ENCODE measurements around the gene FGF3.

FGF3 gene

GRCh38 chr11:69822676-69823494 is 3.7 kb upstream of the FGF3 start:
- no peak for DNase-seq

GRCh38 chr11:69821511-69822040 is 2.4 kb upstream of the FGF3 start:
- no peak for DNase-seq

GRCh38 chr11:69820441-69820840 is 1.2 kb upstream of the FGF3 start:
- DNase-seq, result no peak

- no peak for DNase-seq
Observed at GRCh38 chr11:69819541-69820070, 390 bp upstream of the FGF3 start.

- DNase-seq, result no peak
Observed at GRCh38 chr11:69818231-69818602, 999 bp downstream of the FGF3 start.

- no peak for DNase-seq
Observed at GRCh38 chr11:69817265-69818230, 1.7 kb downstream of the FGF3 start.

GRCh38 chr11:69816671-69817070 is 2.5 kb downstream of the FGF3 start:
- no peak for DNase-seq

- DNase-seq, result no peak
Observed at GRCh38 chr11:69815973-69816372, 3.2 kb downstream of the FGF3 start.

- DNase-seq, result no peak
Observed at GRCh38 chr11:69814902-69815301, 4.3 kb downstream of the FGF3 start.

- DNase-seq, result no peak
Observed at GRCh38 chr11:69814411-69814810, 4.8 kb downstream of the FGF3 start.

- no peak for DNase-seq
Observed at GRCh38 chr11:69813839-69814238, 5.4 kb downstream of the FGF3 start.

- no peak for DNase-seq
Observed at GRCh38 chr11:69812946-69813345, 6.3 kb downstream of the FGF3 start.

- no peak for DNase-seq
Observed at GRCh38 chr11:69812256-69812655, 7.0 kb downstream of the FGF3 start.

- DNase-seq, result no peak
Observed at GRCh38 chr11:69811431-69811830, 7.8 kb downstream of the FGF3 start.

GRCh38 chr11:69810289-69811118 is 8.7 kb downstream of the FGF3 start:
- DNase-seq, result no peak

- peak; percentile 53 for DNase-seq
Observed at GRCh38 chr11:69808667-69809086, 10.5 kb downstream of the FGF3 start.

- DNase-seq, result no peak
Observed at GRCh38 chr11:69807106-69807815, 12.0 kb downstream of the FGF3 start.

GRCh38 chr11:69804769-69805508 is 14.3 kb downstream of the FGF3 start:
- DNase-seq, result no peak

- DNase-seq, result no peak
Observed at GRCh38 chr11:69803604-69804218, 15.5 kb downstream of the FGF3 start.

- no peak for DNase-seq
Observed at GRCh38 chr11:69803022-69803421, 16.2 kb downstream of the FGF3 start.

- no peak for DNase-seq
Observed at GRCh38 chr11:69802590-69802989, 16.6 kb downstream of the FGF3 start.

Measured in OCI-M1 (cell line).